Stimulated activated CD4-positive, alpha-beta T cell treated with anti-CD3 and anti-CD28 coated beads, Interleukin-12 subunit alpha, Interleukin-12 subunit beta, amount 100 ng/mL, for 4 hours (primary cell): ENCODE results near the gene EIF4A3.
"Not testable (repeated sequence)": the region's sequence is repeated elsewhere in the genome, so short reads cannot be mapped to it uniquely, and the experiment has no call there.

Source experiments
- DNase-seq: peaks from one replicate; pipeline ENCODE4 v3.0.0-alpha.2; 2020

EIF4A3 gene

GRCh38 chr17:80099291-80100034, 47.5 kb downstream of the EIF4A3 start:
- no peak for DNase-seq

- DNase-seq = no peak
Measured at GRCh38 chr17:80097844-80098691, 48.9 kb downstream of the EIF4A3 start.

- DNase-seq = no peak
Measured at GRCh38 chr17:80097127-80097621, 49.8 kb downstream of the EIF4A3 start.

GRCh38 chr17:80096561-80097021, 50.3 kb downstream of the EIF4A3 start:
- DNase-seq = no peak

GRCh38 chr17:80095844-80096475, 51.0 kb downstream of the EIF4A3 start:
- no peak for DNase-seq

GRCh38 chr17:80095038-80095843, 51.7 kb downstream of the EIF4A3 start:
- DNase-seq = no peak

- no peak for DNase-seq
Measured at GRCh38 chr17:80092959-80093358, 54.0 kb downstream of the EIF4A3 start.

GRCh38 chr17:80091376-80091775, 55.6 kb downstream of the EIF4A3 start:
- no peak for DNase-seq

GRCh38 chr17:80090164-80090563, 56.8 kb downstream of the EIF4A3 start:
- not testable (repeated sequence) for DNase-seq

GRCh38 chr17:80089762-80090161, 57.2 kb downstream of the EIF4A3 start:
- DNase-seq = no peak

- DNase-seq = no peak
Measured at GRCh38 chr17:80087346-80088265, 59.3 kb downstream of the EIF4A3 start.

- DNase-seq = no peak
Measured at GRCh38 chr17:80086616-80087015, 60.3 kb downstream of the EIF4A3 start.

GRCh38 chr17:80086081-80086480, 60.8 kb downstream of the EIF4A3 start:
- no peak for DNase-seq

GRCh38 chr17:80084773-80085172, 62.2 kb downstream of the EIF4A3 start:
- no peak for DNase-seq
